AG04449 (cell line): ENCODE results near the gene CILP.
"Not testable (repeated sequence)": the region's sequence is repeated elsewhere in the genome, so short reads cannot be mapped to it uniquely, and the experiment has no call there.

ENCODE experiments used
- CTCF ChIA-PET: fragments of 350-600 bp; formaldehyde crosslinking; extraction: SDS; loops from one replicate; lab custom pipeline; 2021; ENCODE audit warnings: antibody characterized with exemption; lab: Yijun Ruan, JAX
- POLR2A ChIA-PET: fragments of 400-600, 350-600 bp; formaldehyde crosslinking; extraction: SDS; loops from one replicate; lab custom pipeline; 2020; ENCODE audit warnings: antibody characterized with exemption, inconsistent platforms; lab: Yijun Ruan, JAX
- DNase-seq: peaks from one replicate; pipeline ENCODE4 v3.0.0-alpha.2; 2010; ENCODE audit warnings: low read depth, low spot score
- H3K4me3 ChIP-seq: 2 replicates; pipeline ENCODE4 v1.5.1; 2011; ENCODE audit warnings: low read depth, mild to moderate bottlenecking, control low read depth, low read length
- CTCF ChIP-seq: IDR thresholded peaks from one replicate; pipeline ENCODE4 v1.5.1; 2011; ENCODE audit warnings: mild to moderate bottlenecking, moderate library complexity, low read length, control low read depth, inconsistent platforms; ENCODE audit not compliant: insufficient read depth; ENCODE audit errors: missing control alignments

CILP gene

GRCh38 chr15:65195548-65195923 is 15.7 kb downstream of the CILP start:
- no peak for TF ChIP-seq CTCF
- DNase-seq = no peak
- H3K4me3 ChIP-seq = no peak overlapping the region
- ChIA-PET CTCF (interaction anchor here (1.1 to 3.4 kb wide), 5 partner anchors 9 to 107 kb away, joined by 3 to 28 read pairs (median 9); no protein-coding TSS in a partner anchor), POLR2A (no interaction called here)

DNA sequence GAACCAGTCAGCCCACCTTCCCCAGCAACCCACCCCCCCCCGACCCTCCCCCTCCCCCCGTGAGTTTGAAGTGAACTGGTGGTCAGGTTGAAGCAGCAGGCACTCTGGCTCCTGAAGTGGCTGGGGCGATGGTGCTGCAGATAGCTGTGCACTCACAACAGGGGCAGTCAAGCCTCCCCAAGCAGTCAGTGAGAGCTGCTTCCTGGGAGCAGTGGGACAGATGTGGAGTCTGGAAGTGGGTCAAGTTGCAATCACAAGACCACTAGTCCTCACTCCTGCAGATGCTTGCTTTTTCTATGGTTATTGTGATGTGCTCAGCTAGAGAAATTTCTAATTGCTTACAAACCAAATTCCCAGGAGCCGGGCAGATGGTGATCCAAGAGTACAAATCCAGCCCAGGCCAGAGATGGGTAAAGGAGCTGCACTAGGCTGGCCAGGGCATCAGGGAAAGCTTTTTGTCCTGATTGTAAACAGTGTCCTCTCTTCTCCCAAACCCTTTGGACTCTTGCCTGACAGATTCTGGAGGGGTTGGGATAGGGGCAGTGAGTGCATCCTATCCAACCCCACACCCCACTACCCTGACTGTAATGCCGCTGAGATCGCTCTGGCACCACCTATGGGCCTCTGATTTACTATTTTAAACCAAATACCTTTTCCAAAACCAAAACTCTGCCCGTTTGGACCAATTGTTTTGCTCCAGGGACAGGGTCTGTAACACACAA is 16.3 kb downstream of the CILP start:
- CTCF ChIA-PET = interaction anchor here (1.0 to 3.4 kb wide), 7 partner anchors 8 to 107 kb away, joined by 3 to 28 read pairs (median 5); no protein-coding TSS in a partner anchor
- POLR2A ChIA-PET = interaction anchor here (1.4 kb wide), 1 partner anchor 110 kb away, joined by 5 read pairs; the partner anchor contains the start of gene RNU5B-1
- no peak for TF ChIP-seq CTCF
- DNase-seq = no peak
- no peak overlapping the region for H3K4me3 ChIP-seq

DNA sequence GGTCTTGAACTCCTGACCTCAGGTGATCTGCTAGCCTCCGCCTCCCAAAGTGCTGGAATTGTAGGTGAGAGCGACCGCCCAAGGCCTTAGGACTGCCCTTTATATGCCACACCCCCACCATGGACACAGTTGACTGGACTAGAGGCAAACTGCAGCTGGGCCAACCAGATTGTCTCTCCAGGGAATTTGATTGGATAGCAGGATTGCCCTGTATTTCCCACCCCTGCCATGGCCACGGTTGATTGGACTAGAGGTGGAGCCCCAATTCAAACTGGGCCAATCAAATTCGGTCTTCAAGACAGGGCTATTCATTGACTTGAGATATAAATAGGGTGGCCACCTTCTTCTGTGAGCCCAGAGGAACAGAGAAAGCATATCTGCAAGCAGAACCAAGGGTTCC is 19.3 kb downstream of the CILP start:
- TF ChIP-seq CTCF = no peak
- DNase-seq = no peak
- no peak overlapping the region for H3K4me3 ChIP-seq
- ChIA-PET POLR2A (no interaction called here), CTCF (interaction anchor here (1.8 to 12.6 kb wide), 2 partner anchors 76 to 94 kb away, joined by 4 to 208 read pairs; partner anchors contain the start of gene PARP16)

DNA sequence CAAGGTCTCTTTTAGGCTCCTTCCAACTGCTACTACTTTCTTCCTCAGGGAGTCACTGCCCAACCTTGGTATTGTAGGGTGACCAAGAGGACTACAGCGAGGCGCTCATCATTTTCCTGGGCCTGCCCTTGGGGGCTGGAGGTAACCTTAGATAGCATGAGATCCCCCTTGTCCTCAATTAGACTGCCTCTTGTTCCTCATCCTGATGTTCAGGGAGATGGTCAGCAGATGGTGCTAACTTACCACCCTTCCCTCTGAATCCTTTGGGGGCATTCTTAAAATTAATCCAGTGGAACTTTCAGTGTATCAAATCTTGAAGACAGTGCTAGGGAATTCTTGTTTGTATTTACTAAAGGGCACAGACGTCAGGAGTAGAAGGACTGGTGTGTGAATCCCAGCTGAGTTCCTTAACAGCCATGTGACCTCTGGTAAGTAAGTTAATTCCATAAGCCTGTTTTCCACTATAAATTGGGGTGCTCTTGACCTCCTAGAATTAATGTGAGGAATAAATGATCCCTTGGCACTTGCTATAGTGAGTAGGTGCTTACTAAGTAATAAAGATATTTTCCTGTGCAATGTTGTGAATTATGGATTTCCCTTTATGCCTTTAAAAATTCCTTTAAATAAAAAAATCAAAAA is 22.1 kb downstream of the CILP start:
- CTCF ChIA-PET = interaction anchor here (0.6 to 12.6 kb wide), 14 partner anchors 12 to 197 kb away, joined by 3 to 208 read pairs (median 5); partner anchors contain the start of gene PARP16
- no peak overlapping the region for H3K4me3 ChIP-seq
- POLR2A ChIA-PET = interaction anchor here (1.7 kb wide), 1 partner anchor 109 kb away, joined by 4 read pairs; no protein-coding TSS in a partner anchor
- DNase-seq = no peak
- TF ChIP-seq CTCF = peak; percentile 68

GRCh38 chr15:65188472-65188871 is 22.8 kb downstream of the CILP start:
- H3K4me3 ChIP-seq, DNase-seq, POLR2A ChIA-PET: not testable (repeated sequence)
- CTCF ChIA-PET = interaction anchor here (0.9 to 12.6 kb wide), 7 partner anchors 70 to 195 kb away, joined by 3 to 208 read pairs (median 13); partner anchors contain the start of gene PARP16

GRCh38 chr15:65184868-65185717 is 26.2 kb downstream of the CILP start, which contains the start of gene CLPX:
Gene CLPX, minus strand, starts transcription at chr15:65185342. Its CDS starts 189 bp downstream, at chr15:65185153.
- ChIA-PET CTCF (interaction anchor here (0.7 to 12.6 kb wide), 9 partner anchors 9 to 120 kb away, joined by 3 to 208 read pairs (median 5); partner anchors contain the start of genes PARP16 and RNU5B-1), POLR2A (interaction anchor here (0.8 to 2.6 kb wide), 4 partner anchors 101 to 120 kb away, joined by 4 to 24 read pairs (median 12); partner anchors contain the start of genes PARP16, RNU5A-1 and RNU5B-1)
- peak within 1 kb of the TSS; percentile 91 for H3K4me3 ChIP-seq
- no peak for TF ChIP-seq CTCF
- peak; percentile 41 for DNase-seq
